Activated CD8-positive, alpha-beta memory T cell treated with anti-CD3 and anti-CD28 coated beads, Interleukin-2, amount 50 U/mL, for 48 hours (primary cell): Measurements from ENCODE around the gene SPECC1.
"Not testable (repeated sequence)": the region's sequence is repeated elsewhere in the genome, so short reads cannot be mapped to it uniquely, and the experiment has no call there.

ENCODE experiments used
- DNase-seq: peaks from one replicate; pipeline ENCODE4 v3.0.0-alpha.2; 2020

SPECC1 gene

GRCh38 chr17:20010099-20010863, 1.1 kb downstream of the SPECC1 start:
- no peak for DNase-seq

GRCh38 chr17:20010936-20011335, 1.8 kb downstream of the SPECC1 start:
- DNase-seq = no peak

GRCh38 chr17:20012017-20012536, 2.9 kb downstream of the SPECC1 start:
- DNase-seq = no peak

- not testable (repeated sequence) for DNase-seq
Observed at GRCh38 chr17:20016475-20016992, 7.4 kb downstream of the SPECC1 start.

- no peak for DNase-seq
Observed at GRCh38 chr17:20022701-20023100, 13.5 kb downstream of the SPECC1 start.

- no peak for DNase-seq
Observed at GRCh38 chr17:20026960-20027359, 17.8 kb downstream of the SPECC1 start.

GRCh38 chr17:20028443-20028842, 19.3 kb downstream of the SPECC1 start:
- no peak for DNase-seq

- DNase-seq = no peak
Observed at GRCh38 chr17:20032636-20033035, 23.5 kb downstream of the SPECC1 start.

- no peak for DNase-seq
Observed at GRCh38 chr17:20033415-20033814, 24.3 kb downstream of the SPECC1 start.

- DNase-seq = no peak
Observed at GRCh38 chr17:20035501-20035900, 26.3 kb downstream of the SPECC1 start.

GRCh38 chr17:20037286-20037685, 28.1 kb downstream of the SPECC1 start:
- not testable (repeated sequence) for DNase-seq

- no peak for DNase-seq
Observed at GRCh38 chr17:20039037-20039436, 29.9 kb downstream of the SPECC1 start.

GRCh38 chr17:20040216-20040615, 31.1 kb downstream of the SPECC1 start:
- no peak for DNase-seq

- DNase-seq = no peak
Observed at GRCh38 chr17:20043021-20043420, 33.9 kb downstream of the SPECC1 start.

GRCh38 chr17:20045476-20045875, 36.3 kb downstream of the SPECC1 start:
- no peak for DNase-seq

- no peak for DNase-seq
Observed at GRCh38 chr17:20046629-20047028, 37.5 kb downstream of the SPECC1 start.

- DNase-seq = no peak
Observed at GRCh38 chr17:20051624-20052023, 42.5 kb downstream of the SPECC1 start.

GRCh38 chr17:20053361-20053964, 44.3 kb downstream of the SPECC1 start:
- DNase-seq = no peak

GRCh38 chr17:20059728-20060188, 50.6 kb downstream of the SPECC1 start:
- no peak for DNase-seq

- peak; percentile 70 for DNase-seq
Observed at GRCh38 chr17:20063665-20064648, 54.8 kb downstream of the SPECC1 start.

GRCh38 chr17:20066253-20066652, 57.1 kb downstream of the SPECC1 start:
- no peak for DNase-seq

GRCh38 chr17:20067711-20068110, 58.6 kb downstream of the SPECC1 start:
- no peak for DNase-seq

- no peak for DNase-seq
Observed at GRCh38 chr17:20068445-20068844, 59.3 kb downstream of the SPECC1 start.
